C4-2B (cell line): ENCODE measurements around the gene FKBP14.

ENCODE experiments used
- ZFX ChIP-seq: fragments of 450-650 bp; IDR thresholded peaks from 2 replicates; pipeline ENCODE4 v1.6.1; 2017
- TF ChIP-seq, protein P1 (sequence below): fragments of 450-650 bp; conservative IDR thresholded peaks from 2 replicates; pipeline ENCODE4 v1.5.1; 2017; ENCODE audit warnings: mild to moderate bottlenecking

DNA sequence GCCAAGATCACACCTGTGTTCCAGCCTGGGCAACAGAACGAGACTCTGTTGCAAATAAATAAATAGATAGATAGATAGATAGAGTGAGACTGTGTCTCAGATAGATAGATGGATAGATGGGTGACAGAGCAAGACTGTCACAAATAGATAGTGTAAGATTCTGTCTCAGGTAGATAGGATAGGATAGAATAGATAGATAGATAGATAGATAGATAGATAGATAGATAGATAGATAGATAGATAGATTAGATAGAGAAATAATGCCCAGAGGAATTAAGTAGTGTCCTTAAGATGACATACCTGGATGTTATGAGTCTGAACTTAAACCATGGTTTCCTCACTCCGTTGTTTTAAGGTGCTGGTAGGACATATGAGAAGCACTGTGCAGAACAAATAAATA lies 9.7 kb upstream of the FKBP14 start:
- TF ChIP-seq, protein P1, sequence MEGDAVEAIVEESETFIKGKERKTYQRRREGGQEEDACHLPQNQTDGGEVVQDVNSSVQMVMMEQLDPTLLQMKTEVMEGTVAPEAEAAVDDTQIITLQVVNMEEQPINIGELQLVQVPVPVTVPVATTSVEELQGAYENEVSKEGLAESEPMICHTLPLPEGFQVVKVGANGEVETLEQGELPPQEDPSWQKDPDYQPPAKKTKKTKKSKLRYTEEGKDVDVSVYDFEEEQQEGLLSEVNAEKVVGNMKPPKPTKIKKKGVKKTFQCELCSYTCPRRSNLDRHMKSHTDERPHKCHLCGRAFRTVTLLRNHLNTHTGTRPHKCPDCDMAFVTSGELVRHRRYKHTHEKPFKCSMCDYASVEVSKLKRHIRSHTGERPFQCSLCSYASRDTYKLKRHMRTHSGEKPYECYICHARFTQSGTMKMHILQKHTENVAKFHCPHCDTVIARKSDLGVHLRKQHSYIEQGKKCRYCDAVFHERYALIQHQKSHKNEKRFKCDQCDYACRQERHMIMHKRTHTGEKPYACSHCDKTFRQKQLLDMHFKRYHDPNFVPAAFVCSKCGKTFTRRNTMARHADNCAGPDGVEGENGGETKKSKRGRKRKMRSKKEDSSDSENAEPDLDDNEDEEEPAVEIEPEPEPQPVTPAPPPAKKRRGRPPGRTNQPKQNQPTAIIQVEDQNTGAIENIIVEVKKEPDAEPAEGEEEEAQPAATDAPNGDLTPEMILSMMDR = no peak
- TF ChIP-seq ZFX = no peak
